Measurements from ENCODE around the gene IL17REL.

IL17REL gene

GRCh38 chr22:50012211-50013181 is at the start of gene IL17REL:
TSS of gene IL17REL (minus strand) at chr22:50012765. CDS start at chr22:50012646, 119 bp downstream.
- Histone ChIP-seq H3K4me1 (ENCODE audit: control insufficient read depth, insufficient read depth, low read length) (peaks cover 66% of the 10 kb centered on the region), H3K9me3 (ENCODE audit: control insufficient read depth, low read length) (no peaks in the 10 kb centered on the region), H3K4me3 (ENCODE audit: low read length) (no peak within 1 kb of the TSS), H3K36me3 (ENCODE audit: control insufficient read depth, insufficient read depth, low read length) (no peaks in the 10 kb centered on the region), H3K9ac (ENCODE audit: low read length) (no peak within 1 kb of the TSS), H3K27me3 (ENCODE audit: control insufficient read depth, insufficient read depth, low read length) (peaks cover 68% of the 10 kb centered on the region)

- Histone ChIP-seq H3K27me3 (ENCODE audit: control insufficient read depth, insufficient read depth, low read length) (peaks cover 43% of the 10 kb centered on the region), H3K4me3 (ENCODE audit: low read length) (no peak overlapping the region), H3K9me3 (ENCODE audit: control insufficient read depth, low read length) (no peaks in the 10 kb centered on the region), H3K36me3 (ENCODE audit: control insufficient read depth, insufficient read depth, low read length) (no peaks in the 10 kb centered on the region), H3K9ac (ENCODE audit: low read length) (no peak overlapping the region), H3K4me1 (ENCODE audit: control insufficient read depth, insufficient read depth, low read length) (no peaks in the 10 kb centered on the region)
These were observed 49.3 kb upstream of the IL17REL start for GRCh38 chr22:50061824-50062355.

GRCh38 chr22:50061141-50061823 is 48.7 kb upstream of the IL17REL start:
- H3K9ac ChIP-seq (ENCODE audit: low read length) = no peak overlapping the region
- H3K4me3 ChIP-seq (ENCODE audit: low read length) = no peak overlapping the region
- H3K9me3 ChIP-seq (ENCODE audit: control insufficient read depth, low read length) = no peaks in the 10 kb centered on the region
- H3K4me1 ChIP-seq (ENCODE audit: control insufficient read depth, insufficient read depth, low read length) = no peaks in the 10 kb centered on the region
- H3K27me3 ChIP-seq (ENCODE audit: control insufficient read depth, insufficient read depth, low read length) = peaks cover 46% of the 10 kb centered on the region
- H3K36me3 ChIP-seq (ENCODE audit: control insufficient read depth, insufficient read depth, low read length) = no peaks in the 10 kb centered on the region

- no peaks in the 10 kb centered on the region for H3K9me3 ChIP-seq (ENCODE audit: control insufficient read depth, low read length)
- H3K4me3 ChIP-seq (ENCODE audit: low read length) = no peak overlapping the region
- no peak overlapping the region for H3K9ac ChIP-seq (ENCODE audit: low read length)
- H3K27me3 ChIP-seq (ENCODE audit: control insufficient read depth, insufficient read depth, low read length) = peaks cover 46% of the 10 kb centered on the region
- H3K36me3 ChIP-seq (ENCODE audit: control insufficient read depth, insufficient read depth, low read length) = no peaks in the 10 kb centered on the region
- no peaks in the 10 kb centered on the region for H3K4me1 ChIP-seq (ENCODE audit: control insufficient read depth, insufficient read depth, low read length)
These were observed 48.0 kb upstream of the IL17REL start for GRCh38 chr22:50060441-50061140.

GRCh38 chr22:50059881-50060262 is 47.3 kb upstream of the IL17REL start:
- H3K9me3 ChIP-seq (ENCODE audit: control insufficient read depth, low read length) = no peaks in the 10 kb centered on the region
- H3K36me3 ChIP-seq (ENCODE audit: control insufficient read depth, insufficient read depth, low read length) = no peaks in the 10 kb centered on the region
- H3K4me3 ChIP-seq (ENCODE audit: low read length) = no peak overlapping the region
- peaks cover 46% of the 10 kb centered on the region for H3K27me3 ChIP-seq (ENCODE audit: control insufficient read depth, insufficient read depth, low read length)
- H3K4me1 ChIP-seq (ENCODE audit: control insufficient read depth, insufficient read depth, low read length) = no peaks in the 10 kb centered on the region
- no peak overlapping the region for H3K9ac ChIP-seq (ENCODE audit: low read length)

GRCh38 chr22:50058906-50059880 is 46.6 kb upstream of the IL17REL start:
- H3K4me1 ChIP-seq (ENCODE audit: control insufficient read depth, insufficient read depth, low read length) = no peaks in the 10 kb centered on the region
- no peak overlapping the region for H3K9ac ChIP-seq (ENCODE audit: low read length)
- H3K9me3 ChIP-seq (ENCODE audit: control insufficient read depth, low read length) = no peaks in the 10 kb centered on the region
- H3K27me3 ChIP-seq (ENCODE audit: control insufficient read depth, insufficient read depth, low read length) = peaks cover 46% of the 10 kb centered on the region
- H3K36me3 ChIP-seq (ENCODE audit: control insufficient read depth, insufficient read depth, low read length) = no peaks in the 10 kb centered on the region
- no peak overlapping the region for H3K4me3 ChIP-seq (ENCODE audit: low read length)

- no peak within 1 kb of the TSS for H3K4me3 ChIP-seq (ENCODE audit: low read length)
- H3K9ac ChIP-seq (ENCODE audit: low read length) = no peak within 1 kb of the TSS
- no peaks in the 10 kb centered on the region for H3K4me1 ChIP-seq (ENCODE audit: control insufficient read depth, insufficient read depth, low read length)
- H3K36me3 ChIP-seq (ENCODE audit: control insufficient read depth, insufficient read depth, low read length) = no peaks in the 10 kb centered on the region
- no peaks in the 10 kb centered on the region for H3K9me3 ChIP-seq (ENCODE audit: control insufficient read depth, low read length)
- H3K27me3 ChIP-seq (ENCODE audit: control insufficient read depth, insufficient read depth, low read length) = peaks cover 48% of the 10 kb centered on the region
These were observed 45.7 kb upstream of the IL17REL start, which contains the start of gene TTLL8 for GRCh38 chr22:50058061-50058905. TSS of gene TTLL8 (minus strand) at chr22:50058298.

GRCh38 chr22:50057278-50058060 is 44.9 kb upstream of the IL17REL start:
- Histone ChIP-seq H3K27me3 (ENCODE audit: control insufficient read depth, insufficient read depth, low read length) (peaks cover 48% of the 10 kb centered on the region), H3K36me3 (ENCODE audit: control insufficient read depth, insufficient read depth, low read length) (no peaks in the 10 kb centered on the region), H3K9me3 (ENCODE audit: control insufficient read depth, low read length) (no peaks in the 10 kb centered on the region), H3K4me1 (ENCODE audit: control insufficient read depth, insufficient read depth, low read length) (no peaks in the 10 kb centered on the region), H3K9ac (ENCODE audit: low read length) (no peak overlapping the region), H3K4me3 (ENCODE audit: low read length) (no peak overlapping the region)

GRCh38 chr22:50056214-50056972 is 43.8 kb upstream of the IL17REL start:
- Histone ChIP-seq H3K27me3 (ENCODE audit: control insufficient read depth, insufficient read depth, low read length) (peaks cover 48% of the 10 kb centered on the region), H3K4me3 (ENCODE audit: low read length) (no peak overlapping the region), H3K4me1 (ENCODE audit: control insufficient read depth, insufficient read depth, low read length) (no peaks in the 10 kb centered on the region), H3K36me3 (ENCODE audit: control insufficient read depth, insufficient read depth, low read length) (no peaks in the 10 kb centered on the region), H3K9ac (ENCODE audit: low read length) (no peak overlapping the region), H3K9me3 (ENCODE audit: control insufficient read depth, low read length) (no peaks in the 10 kb centered on the region)
